HG03565 (cell line): ENCODE measurements around the gene NANOGP8.

Source experiments
- ATAC-seq: cut with Tn5 transposase; IDR thresholded peaks from one replicate; pipeline ENCODE4 v1.9.1; 2021; ENCODE audit warnings: mild to moderate bottlenecking, moderate library complexity; ENCODE audit not compliant: unreplicated experiment

NANOGP8 gene

GRCh38 chr15:35061825-35062737 is 23.0 kb downstream of the NANOGP8 start:
- ATAC-seq: no peak

DNA sequence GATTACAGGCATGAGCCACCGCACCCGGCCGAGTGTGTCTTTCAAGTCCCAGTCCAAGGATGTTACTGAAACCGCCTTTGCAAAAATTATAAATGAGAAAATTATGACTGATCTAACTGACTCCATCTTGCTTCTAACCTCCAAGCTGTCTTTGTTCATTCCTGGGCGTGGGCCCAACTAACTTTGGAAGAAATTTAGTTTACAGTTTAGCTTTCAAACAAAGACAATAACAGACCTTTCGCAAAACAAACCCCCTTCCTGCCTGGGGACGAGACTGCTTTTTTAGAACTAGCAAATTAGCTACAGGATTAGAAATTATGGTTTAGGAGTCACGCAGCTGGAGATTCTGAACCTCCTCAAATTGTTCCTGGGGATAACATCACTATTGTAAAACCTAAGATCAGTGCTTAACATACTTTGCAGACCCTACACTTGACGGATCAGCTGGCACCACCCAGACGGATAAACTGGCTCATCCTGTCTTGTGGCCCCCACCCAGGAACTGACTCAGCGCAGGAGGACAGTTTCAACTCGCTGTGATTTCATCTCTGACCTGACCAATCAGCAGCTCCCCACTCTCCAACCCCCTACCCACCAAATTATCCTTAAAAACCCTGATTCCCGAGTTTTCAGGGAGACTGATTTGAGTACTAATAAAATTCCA is 23.8 kb downstream of the NANOGP8 start:
- ATAC-seq: no peak

- no peak for ATAC-seq
These were observed 24.5 kb downstream of the NANOGP8 start for GRCh38 chr15:35060591-35060990.

- ATAC-seq: no peak
These were observed 26.5 kb downstream of the NANOGP8 start for GRCh38 chr15:35058534-35059054.

- ATAC-seq: no peak
These were observed 29.5 kb downstream of the NANOGP8 start for GRCh38 chr15:35055416-35056105.

DNA sequence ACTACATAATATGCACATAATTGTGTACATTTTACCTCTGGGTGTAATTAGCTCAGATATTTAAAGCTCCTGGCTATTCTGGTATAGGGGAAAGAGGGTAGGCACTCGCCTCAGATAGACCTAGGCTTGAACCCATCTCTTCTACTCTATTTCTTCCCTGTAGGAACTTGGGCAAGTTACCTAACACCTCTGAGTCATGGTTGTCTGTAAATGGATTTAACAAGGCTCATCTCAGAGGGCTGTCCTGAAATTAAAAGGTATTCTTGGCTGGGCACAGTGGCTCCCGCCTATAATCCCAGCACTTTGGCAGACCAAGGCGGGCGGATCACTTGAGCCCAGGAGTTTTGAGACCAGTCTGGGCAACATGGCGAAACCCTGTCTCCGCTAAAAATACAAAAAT is 30.7 kb downstream of the NANOGP8 start:
- ATAC-seq: no peak

DNA sequence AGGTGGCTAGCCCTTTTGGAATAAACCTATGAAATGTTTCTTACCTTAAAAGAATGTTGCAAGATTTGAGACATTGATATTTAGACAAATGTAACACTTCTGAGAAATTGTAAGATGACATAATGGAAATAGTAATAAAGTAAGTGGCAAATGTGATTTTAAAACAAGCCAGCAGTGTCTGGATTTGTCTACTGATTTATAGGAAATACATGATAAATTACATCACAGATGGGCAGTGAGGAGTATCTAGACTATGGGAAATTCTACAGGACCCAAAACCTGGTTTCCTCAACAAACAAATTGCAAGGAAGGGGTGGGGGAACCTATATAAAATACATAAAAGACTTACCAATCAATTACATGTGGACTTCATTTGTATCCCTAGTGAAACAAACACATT is 37.1 kb downstream of the NANOGP8 start:
- no peak for ATAC-seq

DNA sequence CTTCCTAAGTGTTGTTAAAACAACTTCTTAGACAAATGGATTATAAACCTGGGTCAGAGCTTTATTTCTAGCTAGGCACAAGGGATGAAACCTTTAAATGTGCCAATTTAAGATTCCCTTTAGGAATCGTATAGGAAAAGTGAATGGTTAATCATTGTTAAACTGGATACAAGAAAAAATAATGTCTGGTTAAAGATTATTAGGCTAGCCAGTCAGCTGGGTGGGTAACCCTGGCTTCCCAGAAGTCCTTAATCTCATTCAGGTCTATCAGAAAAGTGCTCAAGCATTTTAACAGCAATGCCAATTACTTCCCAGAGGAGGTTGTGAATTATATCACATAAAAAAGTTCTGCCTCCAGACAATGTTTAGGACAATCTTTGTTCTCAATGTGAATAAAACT is 37.6 kb downstream of the NANOGP8 start:
- no peak for ATAC-seq

DNA sequence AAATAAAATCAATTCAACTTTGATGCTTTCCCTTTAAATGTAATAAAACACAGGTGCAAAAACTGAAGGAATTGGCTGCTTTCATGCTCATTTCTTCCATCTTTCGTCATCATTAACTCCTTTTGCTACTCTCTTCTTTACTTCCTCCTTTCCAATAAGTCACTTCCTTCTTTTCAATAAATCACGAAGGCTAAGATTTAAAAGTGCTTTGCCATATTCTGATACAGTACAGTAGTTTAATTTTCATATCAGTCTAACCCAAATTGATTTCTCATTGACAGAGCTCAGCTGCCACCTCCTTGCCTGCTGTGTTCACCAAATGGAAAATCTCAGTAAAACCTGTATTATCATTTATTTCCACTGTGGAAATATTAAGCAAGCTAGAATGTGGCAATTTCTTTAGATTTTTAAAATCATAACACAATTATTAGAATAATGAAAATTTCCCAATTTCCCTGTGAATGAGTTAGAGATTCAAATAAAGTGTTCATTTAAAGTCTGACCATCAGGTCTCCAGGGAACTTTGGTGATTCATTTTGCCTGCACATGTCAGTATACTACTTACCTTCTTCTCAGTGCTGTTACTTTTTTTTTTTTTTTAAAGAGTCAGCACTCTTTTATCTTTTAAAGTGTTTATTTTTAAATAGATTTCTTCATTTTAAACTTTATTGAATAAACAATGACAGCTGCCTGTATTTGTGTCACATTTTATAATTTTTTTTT is 41.6 kb downstream of the NANOGP8 start:
- no peak for ATAC-seq

- ATAC-seq: no peak
These were observed 44.5 kb downstream of the NANOGP8 start for GRCh38 chr15:35040339-35041255.

GRCh38 chr15:35038626-35039451 is 46.3 kb downstream of the NANOGP8 start:
- ATAC-seq: no peak
